B cell (primary cell): ENCODE results near the gene UPB1. TPM values are rescaled to one million over a fixed set of nuclear protein-coding genes. Genes with fewer than 3 reads are reported as not detected.

Source experiments
- ATAC-seq: fragments of 200-7000 bp; cut with Tn5 transposase; one replicate; pipeline ENCODE4 v1.10.0; 2021; ENCODE audit warnings: low read depth, mild to moderate bottlenecking, moderate number of reproducible peaks, moderate library complexity
- CTCF ChIA-PET: fragments of 350-600 bp; sonication (Branson Sonifier 250); formaldehyde crosslinking; loops from one replicate; lab custom pipeline; 2021; ENCODE audit warnings: antibody characterized with exemption, inconsistent platforms; lab: Charles Lee
- POLR2A ChIA-PET: fragments of 350-600 bp; sonication (Branson Sonifier 250); formaldehyde crosslinking; loops from one replicate; lab custom pipeline; 2021; ENCODE audit warnings: antibody characterized with exemption; lab: Charles Lee
- DNase-seq: peaks from one replicate; pipeline ENCODE4 v3.0.0; 2013
- H2AFZ ChIP-seq: 2 replicates; pipeline ENCODE4 v1.6.1; 2012; ENCODE audit warnings: mild to moderate bottlenecking, low read depth, low read length; ENCODE audit not compliant: insufficient read depth, poor library complexity, severe bottlenecking
- H3K27ac ChIP-seq, 2 donors: 1 replicate in 1 of 2; 2 replicates in 1 of 2; pipeline ENCODE4 v1.5.1; 2012 to 2013; ENCODE audit warnings: low read length in 2 of 2, mild to moderate bottlenecking in 2 of 2, moderate library complexity in 1 of 2
- H3K27me3 ChIP-seq, 4 experiments: fragments of 200-600 bp in 1 of 4; sonication (generic) in 1 of 4; replicated peaks in 1 of 4; 1 replicate in 2 of 4; 2 replicates in 2 of 4; pipeline versions ENCODE4 v1.6.1 to v1.7.0; 2013 to 2016; ENCODE audit warnings: low read length in 3 of 4, mild to moderate bottlenecking in 2 of 4, mixed read lengths in 1 of 4, moderate library complexity in 1 of 4; ENCODE audit not compliant: insufficient read depth in 4 of 4, control insufficient read depth in 3 of 4; ENCODE audit errors: control extremely low read depth in 1 of 4
- H3K36me3 ChIP-seq, 2 experiments: replicated peaks in 1 of 2; 1 replicate in 1 of 2; 2 replicates in 1 of 2; pipeline versions ENCODE4 v1.6.1 to v1.7.1; 2013; ENCODE audit warnings: low read length in 1 of 2; ENCODE audit not compliant: insufficient read depth in 2 of 2, control insufficient read depth in 1 of 2; ENCODE audit errors: control extremely low read depth in 1 of 2, extremely low read depth in 1 of 2
- H3K4me1 ChIP-seq, 2 donors: fragments of 200-600 bp in 1 of 2; sonication (generic) in 1 of 2; 1 replicate in 1 of 2; 2 replicates in 1 of 2; pipeline versions ENCODE4 v1.5.1 to v1.6.1; 2013 to 2017; ENCODE audit warnings: low read length in 2 of 2; ENCODE audit not compliant: control insufficient read depth in 2 of 2, insufficient read depth in 2 of 2
- H3K4me2 ChIP-seq: replicated peaks from 2 replicates; pipeline ENCODE3; 2012; ENCODE audit warnings: mild to moderate bottlenecking, low read depth, low read length; ENCODE audit not compliant: poor library complexity, severe bottlenecking
- H3K4me3 ChIP-seq, 5 experiments: fragments of 200-600 bp in 1 of 5; sonication (generic) in 1 of 5; 1 replicate in 3 of 5; 2 replicates in 2 of 5; pipeline versions ENCODE4 v1.5.1 to v1.7.0; 2011 to 2016; ENCODE audit warnings: low read length in 4 of 5, mild to moderate bottlenecking in 4 of 5, low read depth in 2 of 5, control low read depth in 1 of 5, moderate library complexity in 1 of 5; ENCODE audit not compliant: insufficient read depth in 1 of 5; ENCODE audit errors: control extremely low read depth in 1 of 5, extremely low read depth in 1 of 5
- H3K79me2 ChIP-seq: fragments of 200-600 bp; sonication (generic); one replicate; pipeline ENCODE4 v1.6.0; 2016; ENCODE audit warnings: low read length; ENCODE audit not compliant: control insufficient read depth, insufficient read depth
- H3K9ac ChIP-seq: fragments of 200-600 bp; sonication (generic); 2 replicates; pipeline ENCODE4 v1.6.1; 2017; ENCODE audit warnings: mild to moderate bottlenecking, low read length, moderate library complexity
- H3K9me3 ChIP-seq, 3 donors: one replicate each; pipeline versions ENCODE4 v1.6.1 to v1.7.1; 2013; ENCODE audit warnings: low read length in 2 of 3; ENCODE audit not compliant: control insufficient read depth in 2 of 3, insufficient read depth in 1 of 3; ENCODE audit errors: control extremely low read depth in 1 of 3
- H4K20me1 ChIP-seq: 2 replicates; pipeline ENCODE4 v1.6.0; 2012; ENCODE audit warnings: mild to moderate bottlenecking, low read length; ENCODE audit not compliant: insufficient read depth, control insufficient read depth, poor library complexity, severe bottlenecking
- H3K27ac Mint-ChIP-seq: one replicate; pipeline ENCODE4 v1.8.0; 2021; ENCODE audit warnings: mixed read lengths
- H3K27me3 Mint-ChIP-seq: one replicate; pipeline ENCODE4 v1.8.0; 2021; ENCODE audit warnings: mixed read lengths
- H3K4me1 Mint-ChIP-seq: one replicate; pipeline ENCODE4 v1.8.0; 2021; ENCODE audit warnings: mixed read lengths
- H3K4me3 Mint-ChIP-seq: one replicate; pipeline ENCODE4 v1.8.0; 2021; ENCODE audit warnings: mixed read lengths
- H3K9me3 Mint-ChIP-seq: one replicate; pipeline ENCODE4 v1.8.0; 2022; ENCODE audit warnings: mixed read lengths; ENCODE audit not compliant: insufficient read depth
- CTCF ChIP-seq: fragments of 200-600 bp; IDR thresholded peaks from one replicate; pipeline ENCODE4 v1.8.0; 2022; ENCODE audit warnings: antibody characterized with exemption, mild to moderate bottlenecking
- EZH2 ChIP-seq: IDR thresholded peaks from 2 replicates; pipeline ENCODE4 v1.6.1; 2012; ENCODE audit warnings: borderline replicate concordance, low read depth, mild to moderate bottlenecking, moderate library complexity, low read length; ENCODE audit not compliant: insufficient read depth, poor library complexity, severe bottlenecking
- WGBS: methylation state at CpG from one replicate; pipeline ENCODE4 v1.1.5; 2013; ENCODE audit warnings: missing lambda C conversion rate; ENCODE audit not compliant: insufficient coverage; 5-methylcytosine and 5-hydroxymethylcytosine counted together
- intact Hi-C: fragments of 100-400 bp; cut with micrococcal nuclease; formaldehyde crosslinking; loops from one replicate; pipeline ENCODE4 v1.10.0; 2022
- polyA plus RNA-seq: library from polyadenylated mRNA; depleted of rRNA; stranded (reverse); fragments of >200 nt; gene quantifications from 2 replicates; pipeline ENCODE4 v1.2.3, GENCODE V29; 2012
- total RNA-seq, 2 donors: library from RNA; stranded (reverse); fragments of 120-200 nt in 1 of 2; gene quantifications; 1 replicate in 1 of 2; 2 replicates in 1 of 2; pipeline versions ENCODE4 v1.2.3 to v1.2.4, GENCODE V29; 2013 to 2022

UPB1 gene
- total and polyA plus RNA-seq, 2 donors (not counting 1 experiment from before 2014, with no cell fraction given): 1.2 to 4.0 TPM

- no peak for ATAC-seq
- H3K27ac Mint-ChIP-seq: no peak overlapping the region
- DNase-seq: no peak
- no peaks in the 10 kb centered on the region for H3K4me1 ChIP-seq
- no peaks in the 10 kb centered on the region for H3K9me3 Mint-ChIP-seq
- H3K9me3 ChIP-seq: no peaks in the 10 kb centered on the region
- H4K20me1 ChIP-seq: no peaks in the 10 kb centered on the region
- intact Hi-C loops: no loop called here
- no peak overlapping the region for H3K4me2 ChIP-seq
- H3K79me2 ChIP-seq: no peaks in the 10 kb centered on the region
- no peak for TF ChIP-seq CTCF
- no peak for TF ChIP-seq EZH2
- H3K27ac ChIP-seq: no peak overlapping the region
- H3K4me3 ChIP-seq: no peak overlapping the region
- ChIA-PET CTCF (no interaction called here), POLR2A (no interaction called here)
- no peak overlapping the region for H2AFZ ChIP-seq
- no peak overlapping the region for H3K9ac ChIP-seq
- H3K4me3 Mint-ChIP-seq: no peak overlapping the region
- no peaks in the 10 kb centered on the region for H3K27me3 Mint-ChIP-seq
- peaks cover 3% of the 10 kb centered on the region for H3K4me1 Mint-ChIP-seq
- WGBS: no CpG with 5 or more reads among the region's 1 CpG
- peaks cover 0 to 4% of the 10 kb centered on the region in 2 experiments for H3K36me3 ChIP-seq
- no peaks in the 10 kb centered on the region for H3K27me3 ChIP-seq
Observed at GRCh38 chr22:24532075-24532474, 36.9 kb downstream of the UPB1 start.

GRCh38 chr22:24535348-24535747 lies 40.2 kb downstream of the UPB1 start:
- TF ChIP-seq EZH2 (no peak), CTCF (no peak)
- Mint-ChIP-seq H3K9me3 (no peaks in the 10 kb centered on the region), H3K27ac (no peak overlapping the region), H3K27me3 (no peaks in the 10 kb centered on the region), H3K4me3 (no peak overlapping the region), H3K4me1 (peaks cover 11% of the 10 kb centered on the region)
- H4K20me1 ChIP-seq: peaks cover 18% of the 10 kb centered on the region
- ATAC-seq: no peak
- POLR2A ChIA-PET: no interaction called here
- H3K4me3 ChIP-seq: no peak overlapping the region
- H3K27ac ChIP-seq: no peak overlapping the region
- intact Hi-C loops: no loop called here
- no peak for DNase-seq
- H3K36me3 ChIP-seq: peaks cover 0 to 24% of the 10 kb centered on the region in 2 experiments
- no peaks in the 10 kb centered on the region for H3K27me3 ChIP-seq
- no peak overlapping the region for H2AFZ ChIP-seq
- no peak overlapping the region for H3K4me2 ChIP-seq
- no peak overlapping the region for H3K9ac ChIP-seq
- 96% methylated on average over 3 of the region's 4 CpGs for WGBS
- H3K4me1 ChIP-seq: no peaks in the 10 kb centered on the region
- no peaks in the 10 kb centered on the region for H3K9me3 ChIP-seq
- CTCF ChIA-PET: no interaction called here
- H3K79me2 ChIP-seq: no peaks in the 10 kb centered on the region
